Ovary (tissue), 9 donors: ENCODE data around the gene AFAP1. TPM values are rescaled to one million over a fixed set of nuclear protein-coding genes. Genes with fewer than 3 reads are reported as not detected.

Source experiments
- DNase-seq, 5 donors: peaks; one replicate each; pipeline ENCODE4 v3.0.0-alpha.2; 2019 to 2020
- H3K27ac ChIP-seq, 2 donors: fragments of 200-600 bp; one replicate each; pipeline versions ENCODE4 v1.5.1 to v1.8.0; 2019 to 2022
- H3K27me3 ChIP-seq: fragments of 200-600 bp; one replicate; pipeline ENCODE4 v1.8.0; 2022
- H3K36me3 ChIP-seq: fragments of 200-600 bp; sonication (generic); one replicate; pipeline ENCODE4 v1.5.1; 2019
- H3K4me1 ChIP-seq: one replicate; pipeline ENCODE4 v1.8.1; 2013; ENCODE audit warnings: mild to moderate bottlenecking, moderate library complexity; ENCODE audit not compliant: insufficient read depth
- H3K4me3 ChIP-seq: fragments of 200-600 bp; sonication (generic); one replicate; pipeline ENCODE4 v1.5.1; 2017
- H3K9me3 ChIP-seq, 2 donors: fragments of 200-600 bp in 1 of 2; sonication (generic) in 1 of 2; one replicate each; pipeline versions ENCODE4 v1.5.1 to v1.8.1; 2013 to 2019; ENCODE audit warnings: mild to moderate bottlenecking in 1 of 2, moderate library complexity in 1 of 2
- CTCF ChIP-seq, 3 donors: fragments of 450-650 bp in 2 of 3; fragments of 200-600 bp in 1 of 3; IDR thresholded peaks; one replicate each; pipeline versions ENCODE4 v1.5.1 to v1.8.0; 2016 to 2022; ENCODE audit warnings: antibody characterized with exemption in 3 of 3, mild to moderate bottlenecking in 1 of 3
- EP300 ChIP-seq: sonication (generic); formaldehyde crosslinking; IDR thresholded peaks from one replicate; pipeline ENCODE4 v1.6.1; 2017; ENCODE audit warnings: antibody characterized with exemption
- POLR2A ChIP-seq: fragments of 450-650 bp; IDR thresholded peaks from one replicate; pipeline ENCODE4 v1.6.1; 2017; ENCODE audit warnings: antibody characterized with exemption, mild to moderate bottlenecking, moderate library complexity
- WGBS, 3 donors: extraction: QIAGEN DNeasy Blood & Tissue Kit in 1 of 3; methylation state at CpG; one replicate each; pipeline versions ENCODE4 v1.1.5 to v1.1.7; 2013 to 2017; 5-methylcytosine and 5-hydroxymethylcytosine counted together
- intact Hi-C, 4 donors: fragments of 100-400 bp; cut with DNase I; formaldehyde crosslinking; loops; one replicate each; pipeline versions ENCODE4 v1.11.0 to v1.15.1; 2022 to 2023
- polyA plus RNA-seq, 2 donors: library from polyadenylated mRNA; stranded (reverse); fragments of 200-250 nt in 1 of 2; fragments of 350-450 nt in 1 of 2; fragmentation: Illumina TruSeq in 1 of 2; extraction: RNeasy Lipid Tissue Mini Kit (QIAGEN cat#74804) in 1 of 2; gene quantifications; one replicate each; pipeline ENCODE4 v1.2.3, GENCODE V29; 2013 to 2014
- total RNA-seq, 7 donors: library from RNA; depleted of rRNA in 2 of 7; stranded (reverse); fragments of >200 nt in 2 of 7; fragmentation: NEBNext Ultra II Directional in 3 of 7; extraction: Animal tissue kit (Norgen Biotek cat#: 25700) in 3 of 7; gene quantifications; one replicate each; pipeline versions ENCODE4 v1.1.0 to v1.2.4, GENCODE V29; 2016 to 2023
- donor health status: DM: no; HTN: no; CAD: no; lungs with moderate emphysema.
- donor health status: DM: no; HTN: no; CAD: no.
- donor health status: Bipolar disorder and iron deficiency.
- donor health status: DM: yes; HTN: yes; CAD: no.
- donor health status: DM: no; HTN: no; CAD: no.
- donor health status: DM: yes; HTN: yes; CAD: no.

AFAP1 gene
- total and polyA plus RNA-seq, 9 donors, result 8.6 to 42.3 (median 23.0) TPM

GRCh38 chr4:7778510-7779431 is 160.9 kb downstream of the AFAP1 start:
- intact Hi-C loops, result no loop called here
- TF ChIP-seq EP300 (no peak), POLR2A (no peak), CTCF (IDR thresholded peaks at IDR 0.05) (no peak)
- Histone ChIP-seq H3K4me1 (peaks cover 19% of the 10 kb centered on the region), H3K9me3 (no peaks in the 10 kb centered on the region), H3K36me3 (no peaks in the 10 kb centered on the region), H3K27ac (peak overlapping the region; percentile 6 to 34), H3K27me3 (no peaks in the 10 kb centered on the region), H3K4me3 (no peak overlapping the region)
- 48 to 66% (median 50%) methylated on average over 24 of the region's 24 CpGs for WGBS, 3 donors
- peak in 2 of 5 donors; percentile 26 to 34 for DNase-seq

GRCh38 chr4:7777871-7778509 is 161.7 kb downstream of the AFAP1 start:
- intact Hi-C loops, result no loop called here
- Histone ChIP-seq H3K9me3 (no peaks in the 10 kb centered on the region), H3K27me3 (no peaks in the 10 kb centered on the region), H3K4me3 (no peak overlapping the region), H3K27ac (no peak overlapping the region), H3K4me1 (peaks cover 19% of the 10 kb centered on the region), H3K36me3 (no peaks in the 10 kb centered on the region)
- WGBS, 3 donors, result 90 to 93% (median 92%) methylated on average over 10 of the region's 10 CpGs
- TF ChIP-seq POLR2A, result no peak
- TF ChIP-seq EP300, result no peak
- no peak for TF ChIP-seq CTCF (IDR thresholded peaks at IDR 0.05)
- DNase-seq, result peak in 2 of 5 donors; percentile 3 to 7

GRCh38 chr4:7777017-7777710 is 162.5 kb downstream of the AFAP1 start:
- DNase-seq, result peak in 2 of 5 donors; percentile 13 to 19
- no peaks in the 10 kb centered on the region for H3K27me3 ChIP-seq
- WGBS, 3 donors, result 95 to 98% (median 97%) methylated on average over 17 of the region's 17 CpGs
- no peaks in the 10 kb centered on the region for H3K36me3 ChIP-seq
- H3K4me1 ChIP-seq, result peaks cover 21% of the 10 kb centered on the region
- intact Hi-C loops, result no loop called here
- H3K27ac ChIP-seq, result no peak overlapping the region
- H3K4me3 ChIP-seq, result no peak overlapping the region
- H3K9me3 ChIP-seq, result no peaks in the 10 kb centered on the region
- TF ChIP-seq EP300 (no peak), POLR2A (no peak), CTCF (IDR thresholded peaks at IDR 0.05) (no peak)

- 80 to 92% (median 92%) methylated on average over 9 of the region's 9 CpGs for WGBS, 3 donors
- TF ChIP-seq EP300 (no peak), CTCF (IDR thresholded peaks at IDR 0.05) (no peak), POLR2A (no peak)
- Histone ChIP-seq H3K9me3 (no peaks in the 10 kb centered on the region), H3K27me3 (no peaks in the 10 kb centered on the region), H3K4me3 (no peak overlapping the region), H3K27ac (no peak overlapping the region), H3K36me3 (no peaks in the 10 kb centered on the region), H3K4me1 (peaks cover 11% of the 10 kb centered on the region)
- peak in 2 of 5 donors; percentile 9 to 11 for DNase-seq
- intact Hi-C loops, result no loop called here
These were observed 164.3 kb downstream of the AFAP1 start for GRCh38 chr4:7775396-7775795.
